Lower lobe of right lung (tissue), 2 donors: ENCODE results near the gene GDAP2. TPM values are rescaled to one million over a fixed set of nuclear protein-coding genes. Genes with fewer than 3 reads are reported as not detected.

Source experiments
- ATAC-seq, 2 donors: fragments of 200-7000 bp; cut with Tn5 transposase; one replicate each; pipeline ENCODE4 v1.9.1; 2020 to 2022; ENCODE audit warnings: mild to moderate bottlenecking in 2 of 2, moderate library complexity in 2 of 2
- DNase-seq: peaks from one replicate; pipeline ENCODE4 v3.0.0-alpha.2; 2020
- H3K27ac ChIP-seq: fragments of 200-600 bp; one replicate; pipeline ENCODE4 v1.8.0; 2022
- H3K27me3 ChIP-seq: fragments of 200-600 bp; one replicate; pipeline ENCODE4 v1.8.0; 2022; ENCODE audit warnings: low read depth
- H3K36me3 ChIP-seq: fragments of 200-600 bp; one replicate; pipeline ENCODE4 v1.8.0; 2022; ENCODE audit warnings: mild to moderate bottlenecking
- H3K4me1 ChIP-seq: fragments of 200-600 bp; one replicate; pipeline ENCODE4 v1.8.0; 2022
- H3K4me3 ChIP-seq: fragments of 200-600 bp; one replicate; pipeline ENCODE4 v1.8.0; 2022; ENCODE audit warnings: mild to moderate bottlenecking
- H3K9me3 ChIP-seq: fragments of 200-600 bp; one replicate; pipeline ENCODE4 v1.8.0; 2022
- CTCF ChIP-seq: fragments of 200-600 bp; IDR thresholded peaks from one replicate; pipeline ENCODE4 v1.8.0; 2022; ENCODE audit warnings: antibody characterized with exemption, mild to moderate bottlenecking
- intact Hi-C: fragments of 100-400 bp; cut with DNase I; formaldehyde crosslinking; loops from one replicate; pipeline ENCODE4 v1.11.0; 2022
- total RNA-seq: library from RNA; stranded (reverse); fragmentation: NEBNext Ultra II Directional; extraction: Animal tissue kit (Norgen Biotek cat#: 25700); gene quantifications from one replicate; pipeline ENCODE4 v1.2.1, GENCODE V29; 2021
- donor health status: DM: no; HTN: yes; CAD: no; lungs with severe emphysema.

Gene GDAP2
- total RNA-seq, 1 donor from 2014 or later: 34.1 TPM

- no peaks in the 10 kb centered on the region for H3K27me3 ChIP-seq
- no peaks in the 10 kb centered on the region for H3K9me3 ChIP-seq
- no peak for ATAC-seq
- H3K4me3 ChIP-seq: no peak overlapping the region
- no peak overlapping the region for H3K27ac ChIP-seq
- TF ChIP-seq CTCF: no peak
- peaks cover 83% of the 10 kb centered on the region for H3K36me3 ChIP-seq
- no peaks in the 10 kb centered on the region for H3K4me1 ChIP-seq
- intact Hi-C loops: no loop called here
- no peak for DNase-seq
Measured at GRCh38 chr1:117902944-117903343, 26.5 kb downstream of the GDAP2 start.

- Histone ChIP-seq H3K4me3 (no peak overlapping the region), H3K4me1 (no peaks in the 10 kb centered on the region), H3K36me3 (peaks cover 78% of the 10 kb centered on the region), H3K27me3 (no peaks in the 10 kb centered on the region), H3K27ac (no peak overlapping the region), H3K9me3 (no peaks in the 10 kb centered on the region)
- intact Hi-C loops: no loop called here
- TF ChIP-seq CTCF: no peak
- DNase-seq (no peak), ATAC-seq (no peak)
Measured at GRCh38 chr1:117899801-117900200, 29.6 kb downstream of the GDAP2 start.

- Histone ChIP-seq H3K36me3 (peaks cover 65% of the 10 kb centered on the region), H3K4me3 (no peak overlapping the region), H3K27me3 (no peaks in the 10 kb centered on the region), H3K4me1 (no peaks in the 10 kb centered on the region), H3K27ac (no peak overlapping the region), H3K9me3 (no peaks in the 10 kb centered on the region)
- DNase-seq (no peak), ATAC-seq (no peak)
- no peak for TF ChIP-seq CTCF
- intact Hi-C loops: no loop called here
Measured at GRCh38 chr1:117897551-117897950, 31.9 kb downstream of the GDAP2 start.

GRCh38 chr1:117895482-117896114 is 33.8 kb downstream of the GDAP2 start:
- H3K27me3 ChIP-seq: no peaks in the 10 kb centered on the region
- no peak overlapping the region for H3K27ac ChIP-seq
- no peaks in the 10 kb centered on the region for H3K9me3 ChIP-seq
- ATAC-seq (peak; percentile 41 to 60), DNase-seq (no peak)
- TF ChIP-seq CTCF: peak; percentile 75
- no peaks in the 10 kb centered on the region for H3K4me1 ChIP-seq
- peaks cover 58% of the 10 kb centered on the region for H3K36me3 ChIP-seq
- intact Hi-C loops: no loop called here
- H3K4me3 ChIP-seq: no peak overlapping the region

GRCh38 chr1:117894078-117894477 is 35.3 kb downstream of the GDAP2 start:
- Histone ChIP-seq H3K4me3 (no peak overlapping the region), H3K27me3 (no peaks in the 10 kb centered on the region), H3K27ac (no peak overlapping the region), H3K9me3 (no peaks in the 10 kb centered on the region), H3K36me3 (peaks cover 51% of the 10 kb centered on the region), H3K4me1 (no peaks in the 10 kb centered on the region)
- ATAC-seq (no peak), DNase-seq (no peak)
- TF ChIP-seq CTCF: no peak
- intact Hi-C loops: no loop called here
